WTC11 (cell line): ENCODE data around the gene NR3C2. TPM values are rescaled to one million over a fixed set of nuclear protein-coding genes. Genes with fewer than 3 reads are reported as not detected.

Experiments used
- ATAC-seq: fragments of 200-7000 bp; cut with Tn5 transposase; 2 replicates; pipeline ENCODE4 v1.10.0; 2021; ENCODE audit warnings: mild to moderate bottlenecking, moderate library complexity
- CTCF ChIA-PET: fragments of 300-600 bp; sonication (Branson Sonifier 250); formaldehyde crosslinking; loops from one replicate; lab custom pipeline; 2021; ENCODE audit warnings: antibody characterized with exemption; lab: Charles Lee
- POLR2A ChIA-PET: fragments of 350-600 bp; sonication (Branson Sonifier 250); formaldehyde crosslinking; loops from one replicate; lab custom pipeline; 2021; ENCODE audit warnings: antibody characterized with exemption; lab: Charles Lee
- DNase-seq: peaks from one replicate; pipeline ENCODE4 v3.0.0; 2021; ENCODE audit warnings: low spot score
- H3K27ac Mint-ChIP-seq: 2 replicates; pipeline ENCODE4 v1.8.0; 2021; ENCODE audit warnings: mixed read lengths
- H3K27me3 Mint-ChIP-seq: 2 replicates; pipeline ENCODE4 v1.8.0; 2021; ENCODE audit warnings: low read depth, mild to moderate bottlenecking, moderate library complexity, mixed read lengths
- H3K36me3 Mint-ChIP-seq: 2 replicates; pipeline ENCODE4 v1.8.0; 2021; ENCODE audit warnings: mixed read lengths
- H3K4me1 Mint-ChIP-seq: 2 replicates; pipeline ENCODE4 v1.8.0; 2022; ENCODE audit warnings: mixed read lengths
- H3K4me3 Mint-ChIP-seq: 2 replicates; pipeline ENCODE4 v1.8.0; 2021; ENCODE audit warnings: mild to moderate bottlenecking, moderate library complexity, mixed read lengths
- H3K9me3 Mint-ChIP-seq: 2 replicates; pipeline ENCODE4 v1.8.0; 2021; ENCODE audit warnings: mixed read lengths
- CDX4 ChIP-seq: fragments of 250-450 bp; sonication (Bioruptor Pico); IDR thresholded peaks from 2 replicates; pipeline ENCODE4 v1.9.0; 2021; ENCODE audit warnings: moderate library complexity, mild to moderate bottlenecking, inconsistent platforms, borderline replicate concordance
- CTCF ChIP-seq: fragments of 200-600 bp; IDR thresholded peaks from 2 replicates; pipeline ENCODE4 v1.8.0; 2022; ENCODE audit warnings: antibody characterized with exemption
- ELF4 ChIP-seq: sonication (generic); formaldehyde crosslinking; IDR thresholded peaks from 2 replicates; pipeline ENCODE4 v1.8.1; 2022; ENCODE audit warnings: low read depth, mild to moderate bottlenecking, moderate library complexity, missing genetic modification reagents
- FOXJ3 ChIP-seq: sonication (generic); formaldehyde crosslinking; IDR thresholded peaks from 2 replicates; pipeline ENCODE4 v1.9.0; 2021; ENCODE audit warnings: missing genetic modification reagents, mild to moderate bottlenecking, borderline replicate concordance
- HMGA2 ChIP-seq: fragments of 250-450 bp; sonication (Bioruptor Pico); IDR thresholded peaks from 2 replicates; pipeline ENCODE4 v1.4.0; 2021; ENCODE audit warnings: mild to moderate bottlenecking, moderate library complexity
- KAT7 ChIP-seq: sonication (generic); formaldehyde crosslinking; IDR thresholded peaks from 2 replicates; pipeline ENCODE4 v1.8.1; 2023; ENCODE audit warnings: missing genetic modification reagents, mild to moderate bottlenecking, borderline replicate concordance
- MYBL2 ChIP-seq: sonication (generic); formaldehyde crosslinking; IDR thresholded peaks from 2 replicates; pipeline ENCODE4 v1.8.1; 2023; ENCODE audit warnings: mild to moderate bottlenecking, moderate library complexity, missing genetic modification reagents
- NFATC4 ChIP-seq: fragments of 250-450 bp; sonication (Bioruptor Pico); IDR thresholded peaks from 2 replicates; pipeline ENCODE4 v1.9.0; 2021; ENCODE audit warnings: mild to moderate bottlenecking
- NFE2L1 ChIP-seq: sonication (generic); formaldehyde crosslinking; IDR thresholded peaks from 2 replicates; pipeline ENCODE4 v1.8.1; 2023; ENCODE audit warnings: missing genetic modification reagents
- SOX15 ChIP-seq: fragments of 250-450 bp; sonication (Bioruptor Pico); IDR thresholded peaks from 2 replicates; pipeline ENCODE4 v1.9.0; 2021; ENCODE audit warnings: mild to moderate bottlenecking
- STAT6 ChIP-seq: sonication (generic); formaldehyde crosslinking; conservative IDR thresholded peaks from 2 replicates; pipeline ENCODE4 v1.8.1; 2023; ENCODE audit warnings: mild to moderate bottlenecking, low read depth, missing genetic modification reagents, moderate library complexity
- USF2 ChIP-seq: sonication (generic); formaldehyde crosslinking; IDR thresholded peaks from 2 replicates; pipeline ENCODE4 v1.8.1; 2023; ENCODE audit warnings: mild to moderate bottlenecking, missing genetic modification reagents, moderate library complexity
- ZBTB43 ChIP-seq: sonication (generic); formaldehyde crosslinking; IDR thresholded peaks from 2 replicates; pipeline ENCODE4 v1.8.1; 2023; ENCODE audit warnings: mild to moderate bottlenecking, missing genetic modification reagents
- ZNF281 ChIP-seq: sonication (generic); formaldehyde crosslinking; IDR thresholded peaks from 2 replicates; pipeline ENCODE4 v1.8.0; 2023; ENCODE audit warnings: mild to moderate bottlenecking, missing genetic modification reagents
- ZNF425 ChIP-seq: fragments of 250-450 bp; sonication (Bioruptor Pico); conservative IDR thresholded peaks from 2 replicates; pipeline ENCODE4 v1.9.0; 2021; ENCODE audit warnings: mild to moderate bottlenecking
- ZNF512 ChIP-seq: sonication (generic); formaldehyde crosslinking; IDR thresholded peaks from 2 replicates; pipeline ENCODE4 v1.8.1; 2022; ENCODE audit warnings: missing genetic modification reagents, borderline replicate concordance
- total RNA-seq: library from RNA; stranded (reverse); gene quantifications from 3 replicates; pipeline ENCODE4 v1.2.3, GENCODE V29; 2021

The NR3C2 gene
- total RNA-seq, 1 experiment from 2014 or later: 2.8 TPM

GRCh38 chr4:148075438-148075837, 366.8 kb downstream of the NR3C2 start:
- POLR2A ChIA-PET: no interaction called here
- peaks cover 44% of the 10 kb centered on the region for H3K36me3 Mint-ChIP-seq
- CTCF ChIA-PET: no interaction called here
- peaks cover 4% of the 10 kb centered on the region; the same call in 1 of the 2 replicates for H3K27me3 Mint-ChIP-seq
- no peak overlapping the region for H3K4me3 Mint-ChIP-seq
- peaks cover 35% of the 10 kb centered on the region for H3K9me3 Mint-ChIP-seq
- no peak for DNase-seq
- ATAC-seq: no peak
- H3K4me1 Mint-ChIP-seq: peaks cover 12% of the 10 kb centered on the region
- no peak overlapping the region for H3K27ac Mint-ChIP-seq
- TF ChIP-seq FOXJ3 (CRISPR knock-in tag) (no peak), KAT7 (CRISPR knock-in tag) (no peak), CTCF (no peak), ELF4 (no peak), USF2 (no peak)

GRCh38 chr4:148074462-148074861, 367.8 kb downstream of the NR3C2 start:
- Mint-ChIP-seq H3K4me1 (0 out of 2 replicates have a peak, but pooled peaks cover 11% of the 10 kb centered on the region), H3K36me3 (peaks cover 44% of the 10 kb centered on the region), H3K27me3 (peaks cover 4% of the 10 kb centered on the region; the same call in 1 of the 2 replicates), H3K27ac (no peak overlapping the region), H3K4me3 (no peak overlapping the region), H3K9me3 (peaks cover 35% of the 10 kb centered on the region)
- ATAC-seq: no peak
- CTCF ChIA-PET: no interaction called here
- no peak for DNase-seq
- POLR2A ChIA-PET: interaction anchor here (0.5 kb wide), 1 partner anchor 442 kb away, joined by 3 read pairs; no protein-coding TSS in a partner anchor
- TF ChIP-seq STAT6 (CRISPR knock-in tag): no peak
- TF ChIP-seq HMGA2: no peak
- no peak for TF ChIP-seq NFE2L1 (CRISPR knock-in tag)
- no peak for TF ChIP-seq ZNF425 (CRISPR knock-in tag)
- TF ChIP-seq ELF4: no peak

GRCh38 chr4:148073349-148073748, 368.9 kb downstream of the NR3C2 start:
- peaks cover 35% of the 10 kb centered on the region for H3K9me3 Mint-ChIP-seq
- H3K36me3 Mint-ChIP-seq: peaks cover 44% of the 10 kb centered on the region
- peaks cover 4% of the 10 kb centered on the region; the same call in 1 of the 2 replicates for H3K27me3 Mint-ChIP-seq
- H3K4me1 Mint-ChIP-seq: peaks cover 12% of the 10 kb centered on the region
- no peak for DNase-seq
- H3K4me3 Mint-ChIP-seq: no peak overlapping the region
- CTCF ChIA-PET: no interaction called here
- POLR2A ChIA-PET: no interaction called here
- no peak overlapping the region for H3K27ac Mint-ChIP-seq
- no peak for ATAC-seq
- no peak for TF ChIP-seq ZBTB43 (CRISPR knock-in tag)
- no peak for TF ChIP-seq ZNF281 (CRISPR knock-in tag)
- TF ChIP-seq CDX4: no peak
- TF ChIP-seq SOX15 (CRISPR knock-in tag): no peak
- TF ChIP-seq USF2: no peak
- TF ChIP-seq ZNF512 (CRISPR knock-in tag): no peak
- TF ChIP-seq MYBL2: no peak
- TF ChIP-seq NFATC4 (CRISPR knock-in tag): no peak
